AG08395 (cell line): ENCODE measurements around the gene EIF3L.

Experiments
- DNase-seq: peaks from one replicate; pipeline ENCODE4 v3.0.0; 2012; ENCODE audit warnings: mixed read lengths, low spot score

Gene EIF3L

GRCh38 chr22:37817705-37818408 lies 31.4 kb upstream of the EIF3L start:
- peak; percentile 93 for DNase-seq

GRCh38 chr22:37818409-37819104 lies 30.7 kb upstream of the EIF3L start:
- peak; percentile 67 for DNase-seq

- DNase-seq: no peak
Observed at GRCh38 chr22:37819105-37819433, 30.1 kb upstream of the EIF3L start.

GRCh38 chr22:37820350-37820749 lies 28.9 kb upstream of the EIF3L start:
- no peak for DNase-seq

GRCh38 chr22:37822079-37822833 lies 27.0 kb upstream of the EIF3L start:
- DNase-seq: no peak

- DNase-seq: no peak
Observed at GRCh38 chr22:37823134-37823985, 25.9 kb upstream of the EIF3L start, which contains the start of gene GALR3. TSS of gene GALR3 (plus strand) at chr22:37823382. CDS start at chr22:37823407, 25 bp downstream.

GRCh38 chr22:37824674-37825641 lies 24.3 kb upstream of the EIF3L start:
- DNase-seq: no peak

GRCh38 chr22:37827056-37827455 lies 22.2 kb upstream of the EIF3L start:
- no peak for DNase-seq

GRCh38 chr22:37830093-37830842 lies 19.0 kb upstream of the EIF3L start:
- no peak for DNase-seq

- DNase-seq: no peak
Observed at GRCh38 chr22:37831472-37831871, 17.7 kb upstream of the EIF3L start.

GRCh38 chr22:37832022-37832857 lies 17.0 kb upstream of the EIF3L start:
- DNase-seq: no peak

GRCh38 chr22:37842015-37842793 lies 7.0 kb upstream of the EIF3L start:
- no peak for DNase-seq

- peak; percentile 40 for DNase-seq
Observed at GRCh38 chr22:37843741-37844089, 5.5 kb upstream of the EIF3L start.

GRCh38 chr22:37844904-37845329 lies 4.3 kb upstream of the EIF3L start:
- DNase-seq: no peak

GRCh38 chr22:37846433-37846832 lies 2.8 kb upstream of the EIF3L start:
- no peak for DNase-seq

- DNase-seq: no peak
Observed at GRCh38 chr22:37848587-37849088, 581 bp upstream of the EIF3L start.

GRCh38 chr22:37850801-37851200 lies 1.6 kb downstream of the EIF3L start:
- no peak for DNase-seq

GRCh38 chr22:37852418-37852817 lies 3.2 kb downstream of the EIF3L start:
- DNase-seq: no peak
